Measurements from ENCODE around the gene TRIM65. TPM values are rescaled to one million over a fixed set of nuclear protein-coding genes. Genes with fewer than 3 reads are reported as not detected.

Gene TRIM65
- total RNA-seq (2014; rRNA removed; shearing (Covaris generic); ENCODE audit: low replicate concordance) = 27.6 and 49.4 TPM in 2 replicates

DNA sequence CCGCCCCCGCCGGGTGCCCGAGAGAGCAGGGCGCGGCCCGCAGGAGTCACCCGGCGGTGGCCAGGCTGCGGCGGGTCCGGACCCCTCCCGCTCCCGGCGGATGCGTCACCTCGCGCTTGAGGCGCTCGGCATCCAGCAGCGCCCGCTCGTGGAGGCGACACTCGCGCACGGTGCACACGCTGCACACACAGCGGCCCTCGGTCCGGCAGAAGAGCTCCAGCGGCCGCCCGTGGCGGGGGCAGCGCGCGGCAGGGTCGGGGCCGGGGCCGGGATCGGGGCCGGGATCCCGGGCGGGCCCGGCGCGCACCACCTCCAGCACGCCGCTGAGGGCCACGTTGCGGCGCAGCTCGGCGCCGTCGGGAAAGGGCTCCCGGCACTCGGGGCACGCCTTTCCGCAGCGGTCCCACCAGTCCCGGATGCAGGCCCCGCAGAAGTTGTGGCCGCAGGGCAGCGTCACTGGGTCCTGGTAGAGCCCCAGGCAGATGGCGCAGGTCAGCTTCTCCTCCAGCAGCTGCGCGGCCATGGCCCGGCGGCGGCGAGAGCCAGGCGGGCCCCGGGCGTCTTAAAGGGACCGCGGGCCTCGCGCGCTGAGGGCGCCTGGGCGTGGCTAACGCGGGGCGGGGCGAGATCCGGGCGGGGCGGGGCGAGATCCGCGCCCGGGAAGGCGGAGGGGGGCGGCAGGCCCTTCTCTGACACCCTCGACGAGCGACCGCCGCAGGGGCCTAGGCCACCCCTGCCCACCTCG lies at the start of gene TRIM65:
Gene TRIM65, minus strand, starts transcription at position 537 of the 745 bp plus-strand sequence. Its CDS starts 14 bp downstream, at position 523.
- DNase-seq = peak; percentile 85
- Histone ChIP-seq H3K4me3 (peak within 1 kb of the TSS; percentile 92), H3K36me3 (peaks cover 69% of the 10 kb centered on the region), H3K9me3 (no peaks in the 10 kb centered on the region), H3K27me3 (no peaks in the 10 kb centered on the region)

DNA sequence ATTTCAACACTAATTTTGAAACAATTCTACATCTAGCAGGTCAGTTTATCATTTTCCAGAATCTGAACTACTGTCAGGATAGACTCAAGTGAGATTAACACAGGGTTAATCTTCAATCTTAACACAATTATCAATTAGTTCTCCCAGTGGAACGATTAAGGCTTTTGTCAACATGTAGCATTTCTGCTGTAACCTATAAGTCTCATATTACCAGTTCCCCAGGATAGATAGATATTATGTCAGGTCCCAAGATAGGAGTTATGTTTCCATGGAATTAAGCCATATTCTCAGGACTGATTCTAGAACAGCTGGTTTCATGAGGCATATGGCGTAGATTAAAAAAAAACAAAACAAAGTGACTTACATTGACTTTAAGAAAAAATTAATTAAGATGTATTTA lies 48.5 kb upstream of the TRIM65 start:
- Histone ChIP-seq H3K9me3 (no peaks in the 10 kb centered on the region), H3K4me3 (no peak overlapping the region), H3K36me3 (peaks cover 37% of the 10 kb centered on the region), H3K27me3 (no peaks in the 10 kb centered on the region)
- no peak for DNase-seq

DNA sequence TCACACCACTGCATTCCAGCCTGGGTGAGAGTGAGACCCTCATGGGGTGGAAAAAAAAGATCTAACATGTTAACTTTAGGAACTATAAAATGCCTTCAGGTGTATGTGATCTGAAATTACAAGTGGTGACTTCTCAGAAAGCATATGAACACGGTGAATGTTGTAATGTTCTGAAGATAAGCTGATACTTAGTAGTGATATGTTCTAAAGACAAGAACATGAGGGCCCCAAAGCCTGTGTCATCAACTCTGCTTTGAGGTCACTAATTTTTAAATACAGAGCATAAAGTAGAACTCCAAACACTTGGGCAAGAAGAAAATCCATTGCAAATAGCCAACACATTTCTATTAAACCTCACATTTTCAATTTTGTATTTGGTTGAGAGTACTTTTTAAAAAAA lies 46.7 kb upstream of the TRIM65 start:
- Histone ChIP-seq H3K27me3 (no peaks in the 10 kb centered on the region), H3K4me3 (no peak overlapping the region), H3K36me3 (peaks cover 22% of the 10 kb centered on the region), H3K9me3 (no peaks in the 10 kb centered on the region)
- DNase-seq = no peak

GRCh38 chr17:75942473-75942872 lies 45.7 kb upstream of the TRIM65 start:
- no peaks in the 10 kb centered on the region for H3K27me3 ChIP-seq
- no peaks in the 10 kb centered on the region for H3K9me3 ChIP-seq
- H3K36me3 ChIP-seq = peaks cover 13% of the 10 kb centered on the region
- DNase-seq = no peak
- H3K4me3 ChIP-seq = no peak overlapping the region

GRCh38 chr17:75941442-75941819 lies 44.7 kb upstream of the TRIM65 start:
- no peak for DNase-seq
- H3K4me3 ChIP-seq = peak overlapping the region; percentile 84
- H3K9me3 ChIP-seq = no peaks in the 10 kb centered on the region
- H3K36me3 ChIP-seq = peaks cover 12% of the 10 kb centered on the region
- no peaks in the 10 kb centered on the region for H3K27me3 ChIP-seq

DNA sequence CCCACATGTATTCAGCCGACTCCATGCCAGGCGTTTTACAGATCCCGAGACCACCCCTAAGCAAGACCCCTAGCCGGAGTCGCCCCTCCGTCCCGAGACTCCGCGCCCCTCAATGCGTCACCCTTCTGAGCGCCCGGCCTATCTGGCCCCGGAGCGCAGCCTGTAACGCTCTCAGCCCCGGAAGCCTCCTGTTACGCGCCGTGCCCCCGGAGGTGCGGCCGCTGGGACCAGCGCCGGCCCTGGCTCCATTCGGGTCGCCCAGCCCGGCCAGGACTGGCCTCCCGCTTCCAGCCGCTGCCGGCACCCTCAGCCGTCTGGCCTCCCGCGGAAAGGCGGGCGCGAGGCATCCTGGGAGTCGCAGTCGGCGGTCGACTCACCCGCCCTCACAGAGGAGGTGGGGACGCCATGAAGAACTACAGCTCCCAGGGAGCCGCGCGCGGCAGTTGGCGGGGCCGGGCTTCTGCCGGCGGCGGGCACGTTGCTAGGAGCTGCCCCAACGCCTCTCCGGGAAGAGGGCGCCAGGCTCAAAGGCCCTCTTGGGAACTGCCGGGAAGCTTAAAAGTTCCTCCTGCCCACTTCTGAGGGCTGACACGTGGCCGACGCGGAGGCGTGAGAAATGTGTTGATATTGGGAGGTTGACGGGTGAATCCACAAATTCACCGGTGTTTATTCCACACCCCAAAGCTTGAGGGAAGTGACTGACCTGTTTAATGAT lies 44.1 kb upstream of the TRIM65 start, which contains the start of gene FBF1:
Gene FBF1, minus strand, starts transcription at position 316 of the 715 bp plus-strand sequence. CDS start 2,893 bp downstream, outside the sequence.
- Histone ChIP-seq H3K4me3 (peak within 1 kb of the TSS; percentile 84), H3K9me3 (no peaks in the 10 kb centered on the region), H3K36me3 (peaks cover 6% of the 10 kb centered on the region), H3K27me3 (no peaks in the 10 kb centered on the region)
- DNase-seq = peak; percentile 99

DNA sequence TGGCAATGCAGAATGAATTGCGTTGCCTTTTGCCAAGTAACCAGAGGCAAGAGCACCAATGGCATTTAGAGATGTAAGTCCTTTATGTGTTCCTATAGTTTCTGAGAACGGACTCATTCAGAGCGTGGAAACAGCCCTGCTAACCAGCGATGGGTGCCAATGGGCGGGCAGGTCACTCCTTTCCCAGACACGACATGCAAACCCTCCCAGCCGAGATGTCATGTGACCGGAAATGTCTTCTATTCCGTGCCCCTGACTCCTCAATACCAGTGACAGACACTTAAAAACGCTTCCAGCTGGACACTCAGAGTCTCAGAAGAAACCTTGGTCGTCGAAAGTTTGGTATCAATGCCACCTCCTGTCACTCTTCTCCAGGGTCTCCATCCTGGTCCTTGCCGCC lies 40.9 kb upstream of the TRIM65 start:
- no peaks in the 10 kb centered on the region for H3K9me3 ChIP-seq
- no peak for DNase-seq
- no peaks in the 10 kb centered on the region for H3K27me3 ChIP-seq
- no peak overlapping the region for H3K4me3 ChIP-seq
- peaks cover 4% of the 10 kb centered on the region for H3K36me3 ChIP-seq

DNA sequence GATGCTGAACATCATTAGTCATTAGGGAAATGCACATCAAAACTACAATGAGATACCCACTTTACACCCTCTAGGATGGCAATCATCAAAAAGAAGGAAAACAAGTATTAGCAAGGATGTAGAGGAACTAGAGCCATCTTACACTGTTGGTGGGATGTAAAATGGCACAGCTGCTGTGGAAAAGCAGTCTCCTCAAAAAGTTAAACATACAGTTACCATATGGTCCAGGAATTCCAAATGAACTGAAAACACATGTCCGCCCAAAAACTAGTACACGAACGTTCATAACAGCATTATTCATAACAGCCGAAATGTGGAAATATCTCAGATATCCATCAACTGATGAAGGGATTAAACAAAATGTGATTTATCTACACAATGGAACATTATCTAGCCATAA lies 37.1 kb upstream of the TRIM65 start:
- H3K9me3 ChIP-seq = no peaks in the 10 kb centered on the region
- no peak for DNase-seq
- peaks cover 4% of the 10 kb centered on the region for H3K36me3 ChIP-seq
- H3K27me3 ChIP-seq = no peaks in the 10 kb centered on the region
- H3K4me3 ChIP-seq = no peak overlapping the region

DNA sequence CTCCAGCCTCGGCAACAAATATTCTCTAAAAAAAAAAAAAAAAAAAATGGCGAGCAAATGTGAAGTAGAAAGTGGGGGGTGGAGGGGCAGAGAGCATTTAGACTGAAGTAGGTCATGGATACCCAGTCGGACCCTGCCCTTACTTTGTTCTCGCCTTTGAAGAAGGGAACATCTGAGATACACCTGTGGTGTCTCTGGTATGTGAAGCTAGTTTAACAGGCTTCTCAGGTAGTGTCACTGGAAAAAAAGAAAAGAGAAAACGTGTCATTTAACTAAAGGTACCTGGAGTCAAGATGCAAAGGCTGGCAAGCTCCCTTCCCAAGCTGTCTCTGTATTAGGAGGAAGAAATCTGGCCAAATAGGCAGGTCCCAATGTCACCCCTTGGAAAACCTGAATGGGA lies 36.1 kb upstream of the TRIM65 start:
- no peak overlapping the region for H3K4me3 ChIP-seq
- H3K9me3 ChIP-seq = no peaks in the 10 kb centered on the region
- no peak for DNase-seq
- peaks cover 4% of the 10 kb centered on the region for H3K36me3 ChIP-seq
- H3K27me3 ChIP-seq = no peaks in the 10 kb centered on the region

- H3K27me3 ChIP-seq = no peaks in the 10 kb centered on the region
- no peak overlapping the region for H3K4me3 ChIP-seq
These were observed 34.3 kb upstream of the TRIM65 start for GRCh38 chr17:75931062-75931461.

DNA sequence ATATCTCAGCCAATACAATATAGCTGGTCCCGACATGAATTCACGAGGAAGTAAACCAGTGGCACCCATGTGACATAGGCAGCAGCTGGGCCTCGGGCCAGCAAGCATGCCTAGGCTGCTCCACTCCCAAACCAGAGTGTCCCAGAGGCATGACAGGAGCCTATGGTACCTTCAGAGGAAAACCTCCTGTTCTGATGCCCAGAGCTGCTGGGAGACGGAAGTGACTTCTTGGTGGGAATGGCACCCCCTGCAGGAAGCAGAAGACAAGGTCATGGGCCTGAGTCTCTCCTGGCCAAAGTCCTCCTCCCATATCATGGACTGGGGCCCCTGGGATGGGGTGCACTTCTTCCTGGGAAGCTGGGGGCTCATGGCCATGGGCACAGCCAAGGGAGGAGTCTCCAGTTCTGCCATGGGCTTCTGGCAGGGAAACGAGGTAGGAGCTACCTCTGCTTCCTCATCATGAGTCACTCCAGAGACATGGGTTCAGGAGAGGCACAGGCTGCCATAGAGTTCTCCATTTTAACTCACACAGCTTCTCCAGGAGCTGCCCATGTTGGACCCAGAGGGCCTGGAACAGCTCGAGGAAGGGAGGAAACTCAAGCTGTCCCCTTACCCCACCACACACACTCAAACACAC lies 30.7 kb upstream of the TRIM65 start:
- DNase-seq = no peak
- H3K36me3 ChIP-seq = peaks cover 8% of the 10 kb centered on the region
- no peaks in the 10 kb centered on the region for H3K27me3 ChIP-seq
- no peak overlapping the region for H3K4me3 ChIP-seq
- no peaks in the 10 kb centered on the region for H3K9me3 ChIP-seq

More at GRCh38 chr17:75931062-75931461, 34.3 kb upstream of the TRIM65 start:
- no peak for DNase-seq
- H3K36me3 ChIP-seq = peaks cover 12% of the 10 kb centered on the region
- no peaks in the 10 kb centered on the region for H3K9me3 ChIP-seq

- Histone ChIP-seq H3K4me3 (no peak overlapping the region), H3K9me3 (no peaks in the 10 kb centered on the region), H3K36me3 (peaks cover 8% of the 10 kb centered on the region), H3K27me3 (no peaks in the 10 kb centered on the region)
- DNase-seq = no peak
These were observed 29.7 kb upstream of the TRIM65 start for GRCh38 chr17:75926456-75926855.

GRCh38 chr17:75925912-75926311 lies 29.2 kb upstream of the TRIM65 start:
- Histone ChIP-seq H3K36me3 (peaks cover 8% of the 10 kb centered on the region), H3K27me3 (no peaks in the 10 kb centered on the region), H3K4me3 (no peak overlapping the region), H3K9me3 (no peaks in the 10 kb centered on the region)
- DNase-seq = no peak

DNA sequence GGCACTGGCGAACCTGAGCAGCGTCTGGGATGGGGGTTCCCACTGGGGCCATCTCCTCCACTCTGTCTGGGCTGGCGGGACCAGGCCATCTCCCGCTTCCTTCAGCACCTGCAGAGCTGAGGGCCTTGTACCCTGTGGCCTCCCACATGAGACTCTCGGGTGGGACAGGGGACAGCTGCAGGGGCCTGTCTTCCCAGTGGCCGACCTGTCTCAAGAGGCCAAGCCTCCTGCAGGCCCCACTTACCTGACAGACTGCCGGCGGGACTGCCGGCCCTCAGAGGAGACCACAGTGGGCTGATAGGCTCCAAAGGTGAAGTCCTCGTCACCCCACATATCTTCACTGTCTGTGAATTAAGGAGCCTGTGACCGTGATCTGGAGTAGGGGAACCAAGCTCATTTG lies 28.4 kb upstream of the TRIM65 start:
- H3K9me3 ChIP-seq = no peaks in the 10 kb centered on the region
- DNase-seq = no peak

GRCh38 chr17:75922963-75923874 lies 26.5 kb upstream of the TRIM65 start:
- DNase-seq = no peak
- peaks cover 8% of the 10 kb centered on the region for H3K36me3 ChIP-seq
- H3K9me3 ChIP-seq = no peaks in the 10 kb centered on the region
- H3K4me3 ChIP-seq = no peak overlapping the region
- H3K27me3 ChIP-seq = no peaks in the 10 kb centered on the region

More for the DNA sequence above, 28.4 kb upstream of the TRIM65 start:
- Histone ChIP-seq H3K27me3 (no peaks in the 10 kb centered on the region), H3K4me3 (no peak overlapping the region), H3K36me3 (peaks cover 8% of the 10 kb centered on the region)

DNA sequence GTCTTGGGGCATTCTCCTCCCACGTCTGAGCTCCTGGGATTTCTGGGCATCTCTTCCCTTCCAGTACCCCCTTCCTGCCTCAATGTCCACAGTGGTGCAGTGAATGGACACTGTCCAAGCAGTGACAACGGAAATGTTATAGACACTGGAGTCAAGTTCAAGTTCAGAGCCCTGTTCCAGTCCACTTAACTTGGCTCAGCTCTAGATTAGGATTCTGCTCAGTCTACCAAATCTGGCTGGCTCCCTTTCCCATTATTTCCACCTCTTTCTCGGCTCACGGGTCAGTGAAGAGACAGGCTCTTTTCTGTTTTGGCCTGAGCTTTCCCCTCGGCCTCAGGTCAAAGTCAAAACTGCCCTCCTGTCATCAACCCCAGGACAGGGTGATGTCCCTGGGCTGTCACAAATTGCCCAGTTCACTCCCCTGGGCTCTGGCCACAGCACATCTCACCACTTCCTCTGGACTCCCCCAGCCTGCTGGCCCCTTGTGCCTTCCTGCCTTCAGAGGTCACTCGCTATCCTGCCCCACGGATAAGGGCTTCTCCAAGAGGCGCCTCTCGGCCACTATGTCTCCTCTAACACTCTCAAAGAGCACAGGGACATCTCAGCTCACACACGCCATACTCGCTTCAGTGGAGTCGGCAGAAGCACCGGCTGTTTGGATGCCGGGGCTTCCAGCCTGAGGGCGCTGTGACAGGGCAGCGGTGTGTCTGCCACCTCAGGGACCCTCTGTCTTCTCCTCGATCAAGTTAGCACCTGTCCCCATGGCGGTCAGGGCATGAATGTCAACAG lies 25.6 kb upstream of the TRIM65 start:
- no peaks in the 10 kb centered on the region for H3K27me3 ChIP-seq
- DNase-seq = no peak
- H3K4me3 ChIP-seq = no peak overlapping the region
- no peaks in the 10 kb centered on the region for H3K9me3 ChIP-seq
- H3K36me3 ChIP-seq = peaks cover 6% of the 10 kb centered on the region

Measured in MG63 (cell line).